Smooth muscle cell (in vitro differentiated cells): ENCODE measurements around the gene ST6GALNAC3. TPM values are rescaled to one million over a fixed set of nuclear protein-coding genes. Genes with fewer than 3 reads are reported as not detected.
"Not testable (repeated sequence)": the region's sequence is repeated elsewhere in the genome, so short reads cannot be mapped to it uniquely, and the experiment has no call there.

Source experiments
- DNase-seq: peaks from one replicate; lab custom pipeline; 2025; ENCODE audit not compliant: unreplicated experiment; lab: John Stamatoyannopoulos, UW
- H2AFZ ChIP-seq: fragments of 200-600 bp; sonication (generic); 2 replicates; pipeline ENCODE4 v1.6.0; 2016; ENCODE audit warnings: antibody characterized with exemption, low read depth, mild to moderate bottlenecking
- H3F3A ChIP-seq: fragments of 200-600 bp; sonication (generic); 2 replicates; pipeline ENCODE4 v1.6.0; 2017; ENCODE audit warnings: antibody characterized with exemption, low read depth
- H3K27ac ChIP-seq: fragments of 200-600 bp; sonication (generic); 2 replicates; pipeline ENCODE4 v1.5.1; 2016; ENCODE audit warnings: low read depth, mild to moderate bottlenecking
- H3K27me3 ChIP-seq: fragments of 200-600 bp; sonication (generic); 2 replicates; pipeline ENCODE4 v1.6.1; 2016; ENCODE audit warnings: low read depth, mild to moderate bottlenecking
- H3K36me3 ChIP-seq: fragments of 200-600 bp; sonication (generic); 2 replicates; pipeline ENCODE4 v1.5.1; 2016; ENCODE audit warnings: low read depth
- H3K4me1 ChIP-seq: fragments of 200-600 bp; sonication (generic); 2 replicates; pipeline ENCODE4 v1.5.1; 2016; ENCODE audit warnings: low read depth
- H3K4me2 ChIP-seq: fragments of 200-600 bp; sonication (generic); 2 replicates; pipeline ENCODE4 v1.6.0; 2016; ENCODE audit warnings: mild to moderate bottlenecking
- H3K4me3 ChIP-seq: fragments of 200-600 bp; sonication (generic); 2 replicates; pipeline ENCODE4 v1.5.1; 2016; ENCODE audit warnings: mild to moderate bottlenecking
- H3K79me2 ChIP-seq: fragments of 200-600 bp; sonication (generic); 2 replicates; pipeline ENCODE4 v1.6.0; 2016; ENCODE audit warnings: low read depth, mild to moderate bottlenecking
- H3K9ac ChIP-seq: fragments of 200-600 bp; sonication (generic); 2 replicates; pipeline ENCODE4 v1.6.0; 2016; ENCODE audit warnings: low read depth
- H3K9me3 ChIP-seq: fragments of 200-600 bp; sonication (generic); replicated peaks from 2 replicates; pipeline ENCODE4 v1.5.1; 2016; ENCODE audit warnings: low read depth
- H4K20me1 ChIP-seq: fragments of 200-600 bp; sonication (generic); 2 replicates; pipeline ENCODE4 v1.6.0; 2016; ENCODE audit warnings: low read depth
- WGBS: methylation state at CpG from one replicate; pipeline ENCODE4 v1.1.7; 2016; ENCODE audit warnings: low lambda C conversion rate; 5-methylcytosine and 5-hydroxymethylcytosine counted together
- polyA plus RNA-seq: library from polyadenylated mRNA; unstranded; fragments of >200 nt; fragmentation: Nextera tagmentation; extraction: Ambion mirVana; gene quantifications from 2 replicates; pipeline ENCODE4 v1.2.1, GENCODE V29; 2016
- total RNA-seq: library from RNA; depleted of rRNA; stranded (reverse); fragments of >200 nt; gene quantifications from 2 replicates; pipeline ENCODE4 v1.2.3, GENCODE V29; 2014
- TF ChIP-seq, protein P1 (sequence below): fragments of 200-600 bp; sonication (generic); IDR thresholded peaks from 2 replicates; pipeline ENCODE4 v1.5.1; 2017; ENCODE audit warnings: borderline replicate concordance, mild to moderate bottlenecking, antibody characterized with exemption; ENCODE audit not compliant: insufficient read depth, poor library complexity, severe bottlenecking

The ST6GALNAC3 gene
- total and polyA plus RNA-seq, 2 experiments from 2014 or later: 9.3 to 13.4 TPM

DNA sequence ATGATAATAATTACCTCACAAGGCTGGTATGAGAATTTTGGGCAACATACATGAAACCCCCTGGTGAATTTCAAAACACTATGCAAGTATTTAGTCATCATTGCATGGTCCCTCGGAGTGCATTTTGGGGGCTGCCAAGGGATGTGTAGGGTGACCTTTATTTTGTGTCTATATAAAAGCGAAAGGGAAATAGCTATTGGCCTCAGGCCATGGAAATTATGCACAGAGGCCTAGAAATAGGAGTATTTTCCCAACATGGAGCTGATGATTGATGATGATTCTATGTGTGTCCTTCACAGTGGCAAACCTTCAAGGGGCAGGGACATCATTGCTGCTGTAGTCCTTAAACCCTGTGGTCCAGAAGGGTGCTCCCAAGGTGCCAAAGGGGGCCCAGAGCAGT, 265.5 kb downstream of the ST6GALNAC3 start:
- Histone ChIP-seq H4K20me1 (no peaks in the 10 kb centered on the region), H3K4me3 (no peak overlapping the region), H3K36me3 (no peaks in the 10 kb centered on the region), H3K4me2 (no peak overlapping the region), H2AFZ (no peak overlapping the region), H3K27ac (no peak overlapping the region), H3F3A (no peaks in the 10 kb centered on the region), H3K9ac (no peak overlapping the region), H3K9me3 (no peaks in the 10 kb centered on the region), H3K27me3 (no peaks in the 10 kb centered on the region), H3K4me1 (no peaks in the 10 kb centered on the region), H3K79me2 (no peaks in the 10 kb centered on the region)
- TF ChIP-seq, protein P1, sequence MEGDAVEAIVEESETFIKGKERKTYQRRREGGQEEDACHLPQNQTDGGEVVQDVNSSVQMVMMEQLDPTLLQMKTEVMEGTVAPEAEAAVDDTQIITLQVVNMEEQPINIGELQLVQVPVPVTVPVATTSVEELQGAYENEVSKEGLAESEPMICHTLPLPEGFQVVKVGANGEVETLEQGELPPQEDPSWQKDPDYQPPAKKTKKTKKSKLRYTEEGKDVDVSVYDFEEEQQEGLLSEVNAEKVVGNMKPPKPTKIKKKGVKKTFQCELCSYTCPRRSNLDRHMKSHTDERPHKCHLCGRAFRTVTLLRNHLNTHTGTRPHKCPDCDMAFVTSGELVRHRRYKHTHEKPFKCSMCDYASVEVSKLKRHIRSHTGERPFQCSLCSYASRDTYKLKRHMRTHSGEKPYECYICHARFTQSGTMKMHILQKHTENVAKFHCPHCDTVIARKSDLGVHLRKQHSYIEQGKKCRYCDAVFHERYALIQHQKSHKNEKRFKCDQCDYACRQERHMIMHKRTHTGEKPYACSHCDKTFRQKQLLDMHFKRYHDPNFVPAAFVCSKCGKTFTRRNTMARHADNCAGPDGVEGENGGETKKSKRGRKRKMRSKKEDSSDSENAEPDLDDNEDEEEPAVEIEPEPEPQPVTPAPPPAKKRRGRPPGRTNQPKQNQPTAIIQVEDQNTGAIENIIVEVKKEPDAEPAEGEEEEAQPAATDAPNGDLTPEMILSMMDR: no peak
- DNase-seq: no peak
- 97% methylated on average over 2 of the region's 2 CpGs for WGBS

DNA sequence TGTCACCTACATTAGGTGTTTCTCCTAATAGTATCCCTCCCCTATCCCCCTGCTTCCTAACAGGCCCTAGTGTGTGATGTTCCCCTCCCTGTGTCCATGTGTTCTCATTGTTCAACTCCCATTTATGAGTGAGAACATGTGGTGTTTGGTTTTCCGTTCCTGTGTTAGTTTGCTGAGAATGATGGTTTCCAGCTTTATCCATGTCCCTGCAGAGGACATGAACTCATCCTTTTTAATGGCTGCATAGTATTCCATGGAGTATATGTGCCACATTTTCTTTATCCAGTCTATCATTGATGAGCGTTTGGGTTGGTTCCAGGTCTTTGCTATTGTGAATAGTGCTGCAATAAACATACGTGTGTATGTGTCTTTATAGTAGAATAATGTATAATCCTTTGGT, 267.3 kb downstream of the ST6GALNAC3 start:
- not testable (repeated sequence) for H3K36me3 ChIP-seq, H3K27ac ChIP-seq, H3K9me3 ChIP-seq, H3F3A ChIP-seq, DNase-seq, H4K20me1 ChIP-seq, H3K4me3 ChIP-seq, H3K4me2 ChIP-seq, H3K79me2 ChIP-seq, H3K27me3 ChIP-seq, H3K9ac ChIP-seq, H3K4me1 ChIP-seq, H2AFZ ChIP-seq
- 97% methylated on average over 3 of the region's 3 CpGs for WGBS

DNA sequence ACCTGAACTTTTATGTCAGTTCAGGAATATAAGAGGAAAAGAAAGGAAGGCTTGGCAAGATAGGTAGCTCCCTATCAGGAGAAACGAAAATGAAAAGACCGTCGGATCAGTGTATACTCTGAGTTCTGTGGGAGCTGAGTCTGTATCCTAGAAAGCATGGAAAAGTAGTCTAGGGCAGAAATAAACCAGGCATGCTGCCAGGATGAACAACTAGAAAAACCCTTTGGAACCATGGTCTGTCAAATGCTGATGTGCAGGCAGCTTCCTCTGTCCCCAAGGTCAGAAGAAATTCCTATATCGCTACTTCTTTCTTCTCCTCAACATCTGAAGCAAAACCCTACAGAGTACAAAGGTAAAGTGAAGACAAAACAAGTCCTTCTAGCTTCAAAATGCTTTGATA, 268.8 kb downstream of the ST6GALNAC3 start:
- Histone ChIP-seq H3K9me3 (no peaks in the 10 kb centered on the region), H3K4me2 (peak overlapping the region; percentile 31), H3K9ac (no peak overlapping the region), H3K4me3 (no peak overlapping the region), H3F3A (no peaks in the 10 kb centered on the region), H3K36me3 (no peaks in the 10 kb centered on the region), H3K4me1 (no peaks in the 10 kb centered on the region), H3K27me3 (no peaks in the 10 kb centered on the region), H2AFZ (no peak overlapping the region), H3K79me2 (no peaks in the 10 kb centered on the region), H3K27ac (no peak overlapping the region), H4K20me1 (no peaks in the 10 kb centered on the region)
- no peak for DNase-seq
- WGBS: 79% methylated on average over 4 of the region's 4 CpGs
- TF ChIP-seq, protein P1: no peak

DNA sequence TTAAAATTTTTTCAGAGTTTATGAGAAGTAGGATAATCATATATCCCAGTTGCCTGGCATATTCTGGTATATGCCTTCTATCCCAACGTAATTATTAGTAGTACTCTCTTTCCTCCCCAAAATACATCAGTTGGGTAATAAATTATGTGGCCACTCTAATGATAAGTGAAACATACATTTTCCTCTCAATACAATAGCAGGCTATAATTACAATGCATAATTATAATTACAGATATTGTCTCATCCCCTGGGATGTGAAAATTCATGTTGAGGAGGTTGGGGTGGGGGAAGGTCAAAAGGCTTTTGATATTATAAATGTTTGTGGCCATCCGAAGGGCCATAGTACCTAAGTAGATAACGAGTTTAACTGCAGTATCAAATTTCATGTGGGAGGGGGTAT, 277.1 kb downstream of the ST6GALNAC3 start:
- 80% methylated on average over 3 of the region's 3 CpGs for WGBS
- Histone ChIP-seq H3K36me3 (no peaks in the 10 kb centered on the region), H3K27me3 (no peaks in the 10 kb centered on the region), H4K20me1 (no peaks in the 10 kb centered on the region), H3K9ac (no peak overlapping the region), H2AFZ (no peak overlapping the region), H3F3A (no peaks in the 10 kb centered on the region), H3K4me1 (no peaks in the 10 kb centered on the region), H3K4me2 (no peak overlapping the region), H3K4me3 (no peak overlapping the region), H3K79me2 (no peaks in the 10 kb centered on the region), H3K27ac (no peak overlapping the region), H3K9me3 (no peaks in the 10 kb centered on the region)
- TF ChIP-seq, protein P1: no peak
- DNase-seq: no peak
